Fibroblast of lung (primary cell): Measurements from ENCODE around the gene KRTAP16-1. TPM values are rescaled to one million over a fixed set of nuclear protein-coding genes. Genes with fewer than 3 reads are reported as not detected.
A peak's percentile ranks its signal among the peaks of the same experiment; 100 is the strongest.

Experiments used
- DNase-seq, 2 donors: peaks; one replicate each; pipeline versions ENCODE4 v3.0.0 to v3.0.0-alpha.2; 2010; ENCODE audit warnings: low read depth in 2 of 2
- H2AFZ ChIP-seq: 2 replicates; pipeline ENCODE4 v1.5.1; 2012; ENCODE audit warnings: low read length, control low read depth, inconsistent platforms
- H3K27ac ChIP-seq: 2 replicates; pipeline ENCODE4 v1.5.1; 2011; ENCODE audit warnings: low read length, control low read depth; ENCODE audit not compliant: insufficient read depth
- H3K27me3 ChIP-seq: 2 replicates; pipeline ENCODE4 v1.5.1; 2011; ENCODE audit warnings: mild to moderate bottlenecking, low read length; ENCODE audit not compliant: control insufficient read depth, insufficient read depth
- H3K36me3 ChIP-seq: 2 replicates; pipeline ENCODE4 v1.5.1; 2011; ENCODE audit warnings: low read length; ENCODE audit not compliant: control insufficient read depth, insufficient read depth
- H3K4me1 ChIP-seq: 2 replicates; pipeline ENCODE4 v1.5.1; 2011; ENCODE audit warnings: low read length; ENCODE audit not compliant: control insufficient read depth, insufficient read depth; ENCODE audit errors: extremely low read depth
- H3K4me2 ChIP-seq: 2 replicates; pipeline ENCODE4 v1.5.1; 2011; ENCODE audit warnings: low read length, control low read depth; ENCODE audit not compliant: insufficient read depth; ENCODE audit errors: extremely low read depth
- H3K4me3 ChIP-seq, 4 experiments: fragments of 200-600 bp in 1 of 4; sonication (generic) in 1 of 4; replicated peaks in 1 of 4; 2 replicates each; pipeline ENCODE4 v1.5.1; 2011 to 2016; ENCODE audit warnings: low read length in 4 of 4, low read depth in 3 of 4, mild to moderate bottlenecking in 3 of 4, control low read depth in 2 of 4, inconsistent platforms in 1 of 4, mixed read lengths in 1 of 4; ENCODE audit not compliant: insufficient read depth in 1 of 4; ENCODE audit errors: control extremely low read depth in 1 of 4
- H3K79me2 ChIP-seq: 2 replicates; pipeline ENCODE4 v1.5.1; 2012; ENCODE audit warnings: mild to moderate bottlenecking, low read length, inconsistent platforms; ENCODE audit not compliant: control insufficient read depth, insufficient read depth
- H3K9ac ChIP-seq: 2 replicates; pipeline ENCODE4 v1.5.1; 2011; ENCODE audit warnings: mild to moderate bottlenecking, low read length, control low read depth; ENCODE audit not compliant: insufficient read depth
- H3K9me3 ChIP-seq: 2 replicates; pipeline ENCODE4 v1.5.1; 2012; ENCODE audit warnings: low read depth, low read length; ENCODE audit not compliant: control insufficient read depth, insufficient read depth
- H4K20me1 ChIP-seq: 2 replicates; pipeline ENCODE4 v1.5.1; 2011; ENCODE audit warnings: low read length; ENCODE audit not compliant: control insufficient read depth, insufficient read depth; ENCODE audit errors: extremely low read depth
- EZH2 ChIP-seq: IDR thresholded peaks from 2 replicates; pipeline ENCODE4 v1.5.1; 2012; ENCODE audit warnings: low read length, control low read depth, mild to moderate bottlenecking; ENCODE audit errors: missing control alignments
- polyA plus RNA-seq, 2 donors: library from polyadenylated mRNA; depleted of rRNA in 1 of 2; stranded (reverse) in 1 of 2; unstranded in 1 of 2; fragments of >200 nt; gene quantifications; 2 replicates each; pipeline ENCODE4 v1.2.1, GENCODE V29; 2011 to 2012; ENCODE audit warnings: missing spikeins in 1 of 2
- total RNA-seq: library from RNA; depleted of rRNA; stranded (reverse); fragments of >200 nt; gene quantifications from 2 replicates; pipeline ENCODE4 v1.2.1, GENCODE V29; 2014
- TF ChIP-seq, protein P1 (sequence below), 2 donors: IDR thresholded peaks in 1 of 2; conservative IDR thresholded peaks in 1 of 2; 1 replicate in 1 of 2; 2 replicates in 1 of 2; pipeline ENCODE4 v1.5.1; 2011 to 2012; ENCODE audit warnings: low read length in 2 of 2, control low read depth in 1 of 2, inconsistent platforms in 1 of 2, low read depth in 1 of 2, mild to moderate bottlenecking in 1 of 2

KRTAP16-1 gene
- total and polyA plus RNA-seq, 2 donors (not counting 1 experiment from before 2014, with no cell fraction given) = not detected

GRCh38 chr17:41338961-41339485 lies 29.9 kb upstream of the KRTAP16-1 start:
- TF ChIP-seq, protein P1, sequence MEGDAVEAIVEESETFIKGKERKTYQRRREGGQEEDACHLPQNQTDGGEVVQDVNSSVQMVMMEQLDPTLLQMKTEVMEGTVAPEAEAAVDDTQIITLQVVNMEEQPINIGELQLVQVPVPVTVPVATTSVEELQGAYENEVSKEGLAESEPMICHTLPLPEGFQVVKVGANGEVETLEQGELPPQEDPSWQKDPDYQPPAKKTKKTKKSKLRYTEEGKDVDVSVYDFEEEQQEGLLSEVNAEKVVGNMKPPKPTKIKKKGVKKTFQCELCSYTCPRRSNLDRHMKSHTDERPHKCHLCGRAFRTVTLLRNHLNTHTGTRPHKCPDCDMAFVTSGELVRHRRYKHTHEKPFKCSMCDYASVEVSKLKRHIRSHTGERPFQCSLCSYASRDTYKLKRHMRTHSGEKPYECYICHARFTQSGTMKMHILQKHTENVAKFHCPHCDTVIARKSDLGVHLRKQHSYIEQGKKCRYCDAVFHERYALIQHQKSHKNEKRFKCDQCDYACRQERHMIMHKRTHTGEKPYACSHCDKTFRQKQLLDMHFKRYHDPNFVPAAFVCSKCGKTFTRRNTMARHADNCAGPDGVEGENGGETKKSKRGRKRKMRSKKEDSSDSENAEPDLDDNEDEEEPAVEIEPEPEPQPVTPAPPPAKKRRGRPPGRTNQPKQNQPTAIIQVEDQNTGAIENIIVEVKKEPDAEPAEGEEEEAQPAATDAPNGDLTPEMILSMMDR (conservative IDR thresholded peaks at IDR 0.05 in 1 of 2, IDR thresholded peaks at IDR 0.05 in 1 of 2; ENCODE audit: low read depth in 1 of 2, low read length in 2 of 2) = no peak
- no peak for TF ChIP-seq EZH2
- H3K79me2 ChIP-seq = no peaks in the 10 kb centered on the region
- no peaks in the 10 kb centered on the region for H3K36me3 ChIP-seq
- H3K9me3 ChIP-seq = no peaks in the 10 kb centered on the region
- no peak overlapping the region for H3K4me2 ChIP-seq
- H3K27ac ChIP-seq = no peak overlapping the region
- peak in 1 of 2 donors; percentile 7 for DNase-seq
- no peak overlapping the region for H2AFZ ChIP-seq
- no peak overlapping the region for H3K4me3 ChIP-seq
- no peak overlapping the region for H3K9ac ChIP-seq
- H4K20me1 ChIP-seq = no peaks in the 10 kb centered on the region
- peaks cover 9% of the 10 kb centered on the region for H3K27me3 ChIP-seq
- no peaks in the 10 kb centered on the region for H3K4me1 ChIP-seq

GRCh38 chr17:41335747-41336146 lies 26.6 kb upstream of the KRTAP16-1 start:
- no peaks in the 10 kb centered on the region for H3K79me2 ChIP-seq
- no peak for TF ChIP-seq EZH2
- TF ChIP-seq, protein P1 (conservative IDR thresholded peaks at IDR 0.05 in 1 of 2, IDR thresholded peaks at IDR 0.05 in 1 of 2; ENCODE audit: low read depth in 1 of 2, low read length in 2 of 2) = no peak
- no peak overlapping the region for H3K4me2 ChIP-seq
- no peak overlapping the region for H3K4me3 ChIP-seq
- no peak for DNase-seq
- peaks cover 5% of the 10 kb centered on the region for H3K27me3 ChIP-seq
- no peak overlapping the region for H2AFZ ChIP-seq
- no peaks in the 10 kb centered on the region for H3K4me1 ChIP-seq
- H3K36me3 ChIP-seq = no peaks in the 10 kb centered on the region
- H3K27ac ChIP-seq = no peak overlapping the region
- no peak overlapping the region for H3K9ac ChIP-seq
- no peaks in the 10 kb centered on the region for H4K20me1 ChIP-seq
- no peaks in the 10 kb centered on the region for H3K9me3 ChIP-seq

- Histone ChIP-seq H3K79me2 (no peaks in the 10 kb centered on the region), H3K27me3 (peaks cover 5% of the 10 kb centered on the region), H3K27ac (no peak overlapping the region), H3K4me1 (no peaks in the 10 kb centered on the region), H3K9me3 (no peaks in the 10 kb centered on the region), H3K4me3 (no peak overlapping the region), H3K9ac (no peak overlapping the region), H2AFZ (no peak overlapping the region), H3K4me2 (no peak overlapping the region), H3K36me3 (no peaks in the 10 kb centered on the region), H4K20me1 (no peaks in the 10 kb centered on the region)
- TF ChIP-seq, protein P1 (conservative IDR thresholded peaks at IDR 0.05 in 1 of 2, IDR thresholded peaks at IDR 0.05 in 1 of 2; ENCODE audit: low read depth in 1 of 2, low read length in 2 of 2) = no peak
- no peak for TF ChIP-seq EZH2
- DNase-seq = no peak
Observed at GRCh38 chr17:41334385-41335305, 25.5 kb upstream of the KRTAP16-1 start.
